CD14-positive monocyte (primary cell): ENCODE data around the gene DNMT3A. TPM values are rescaled to one million over a fixed set of nuclear protein-coding genes. Genes with fewer than 3 reads are reported as not detected.

Experiments
- DNase-seq, 3 donors: peaks; one replicate each; pipeline ENCODE4 v3.0.0-alpha.2; 2011 to 2022
- H2AFZ ChIP-seq: 2 replicates; pipeline ENCODE4 v1.6.0; 2012; ENCODE audit warnings: mild to moderate bottlenecking, low read depth, low read length, inconsistent platforms; ENCODE audit not compliant: insufficient read depth, poor library complexity, severe bottlenecking
- H3K27ac ChIP-seq, 2 donors: 1 replicate in 1 of 2; 2 replicates in 1 of 2; pipeline ENCODE4 v1.5.1; 2012 to 2013; ENCODE audit warnings: low read length in 2 of 2, control low read depth in 1 of 2, inconsistent platforms in 1 of 2, low read depth in 1 of 2, mild to moderate bottlenecking in 1 of 2
- H3K27me3 ChIP-seq, 2 donors: one replicate each; pipeline versions ENCODE4 v1.6.0 to v1.6.1; 2011 to 2013; ENCODE audit warnings: low read length in 2 of 2; ENCODE audit not compliant: control insufficient read depth in 2 of 2, insufficient read depth in 2 of 2
- H3K36me3 ChIP-seq, 2 donors: replicated peaks in 1 of 2; 1 replicate in 1 of 2; 2 replicates in 1 of 2; pipeline versions ENCODE4 v1.5.1 to v1.6.1; 2012 to 2013; ENCODE audit warnings: low read length in 2 of 2, control low read depth in 1 of 2, inconsistent platforms in 1 of 2, mild to moderate bottlenecking in 1 of 2; ENCODE audit not compliant: insufficient read depth in 2 of 2, control insufficient read depth in 1 of 2
- H3K4me1 ChIP-seq, 2 donors: 1 replicate in 1 of 2; 2 replicates in 1 of 2; pipeline versions ENCODE4 v1.5.1 to v1.6.1; 2012 to 2013; ENCODE audit warnings: low read length in 2 of 2, control low read depth in 1 of 2, inconsistent platforms in 1 of 2, mild to moderate bottlenecking in 1 of 2, moderate library complexity in 1 of 2; ENCODE audit not compliant: insufficient read depth in 2 of 2, control insufficient read depth in 1 of 2
- H3K4me2 ChIP-seq: replicated peaks from 2 replicates; pipeline ENCODE3; 2012; ENCODE audit warnings: low read length, moderate library complexity, mild to moderate bottlenecking; ENCODE audit not compliant: poor library complexity, severe bottlenecking; ENCODE audit errors: extremely low read depth
- H3K4me3 ChIP-seq, 3 experiments: fragments of 200-600 bp in 1 of 3; sonication (generic) in 1 of 3; replicated peaks in 1 of 3; 1 replicate in 2 of 3; 2 replicates in 1 of 3; pipeline ENCODE4 v1.5.1; 2011 to 2013; ENCODE audit warnings: low read length in 3 of 3, mild to moderate bottlenecking in 3 of 3, control low read depth in 2 of 3, low read depth in 2 of 3, inconsistent platforms in 1 of 3, moderate library complexity in 1 of 3
- H3K79me2 ChIP-seq: 2 replicates; pipeline ENCODE4 v1.6.0; 2012; ENCODE audit warnings: mild to moderate bottlenecking, control low read depth, inconsistent platforms, low read length, moderate library complexity; ENCODE audit not compliant: insufficient read depth
- H3K9ac ChIP-seq: 2 replicates; pipeline ENCODE4 v1.6.0; 2017; ENCODE audit warnings: low read length, mild to moderate bottlenecking; ENCODE audit not compliant: insufficient read depth, poor library complexity, severe bottlenecking
- H3K9me3 ChIP-seq, 2 donors: replicated peaks in 1 of 2; 1 replicate in 1 of 2; 2 replicates in 1 of 2; pipeline versions ENCODE4 v1.5.1 to v1.6.1; 2012 to 2013; ENCODE audit warnings: low read length in 2 of 2, control low read depth in 1 of 2; ENCODE audit not compliant: control insufficient read depth in 1 of 2, insufficient read depth in 1 of 2
- H4K20me1 ChIP-seq: 2 replicates; pipeline ENCODE4 v1.6.0; 2012; ENCODE audit warnings: mild to moderate bottlenecking, low read length, control low read depth, moderate library complexity; ENCODE audit not compliant: insufficient read depth
- H3K27ac Mint-ChIP-seq, 7 donors: one replicate each; pipeline ENCODE4 v1.8.0; 2020; ENCODE audit warnings: mild to moderate bottlenecking in 7 of 7, mixed read lengths in 7 of 7, moderate library complexity in 6 of 7, inconsistent platforms in 2 of 7
- H3K27me3 Mint-ChIP-seq, 3 donors: one replicate each; pipeline ENCODE4 v1.8.0; 2021 to 2022; ENCODE audit warnings: low read depth in 3 of 3, mild to moderate bottlenecking in 3 of 3, mixed read lengths in 3 of 3, moderate library complexity in 3 of 3, inconsistent platforms in 1 of 3
- H3K36me3 Mint-ChIP-seq, 2 donors: one replicate each; pipeline ENCODE4 v1.8.0; 2020; ENCODE audit warnings: mixed read lengths in 2 of 2, inconsistent platforms in 1 of 2, mild to moderate bottlenecking in 1 of 2
- H3K4me1 Mint-ChIP-seq: one replicate; pipeline ENCODE4 v1.8.0; 2020; ENCODE audit warnings: mild to moderate bottlenecking, mixed read lengths
- H3K4me3 Mint-ChIP-seq, 2 donors: one replicate each; pipeline ENCODE4 v1.8.0; 2020; ENCODE audit warnings: mild to moderate bottlenecking in 2 of 2, mixed read lengths in 2 of 2, moderate library complexity in 1 of 2
- H3K9me3 Mint-ChIP-seq, 7 donors: one replicate each; pipeline ENCODE4 v1.8.0; 2020 to 2022; ENCODE audit warnings: mixed read lengths in 7 of 7, mild to moderate bottlenecking in 6 of 7, moderate library complexity in 6 of 7, inconsistent platforms in 2 of 7
- WGBS: methylation state at CpG from one replicate; pipeline ENCODE4 v1.1.5; 2013; ENCODE audit warnings: missing lambda C conversion rate; ENCODE audit not compliant: insufficient coverage; 5-methylcytosine and 5-hydroxymethylcytosine counted together
- intact Hi-C, 2 donors: fragments of 100-400 bp; cut with micrococcal nuclease; formaldehyde crosslinking; loops; one replicate each; pipeline versions ENCODE4 v1.15.0 to v1.15.1; 2023
- polyA plus RNA-seq, 3 donors: library from polyadenylated mRNA; depleted of rRNA in 1 of 3; unstranded in 2 of 3; stranded (reverse) in 1 of 3; fragments of 300-500 nt in 2 of 3; fragments of >200 nt in 1 of 3; fragmentation: Illumina TruSeq in 2 of 3; gene quantifications; 1 replicate in 2 of 3; 2 replicates in 1 of 3; pipeline ENCODE4 v1.2.3, GENCODE V29; 2012 to 2021
- small RNA-seq: library from RNA; depleted of rRNA; stranded (forward); fragments of <200 nt; gene quantifications from one replicate; pipeline ENCODE3, GENCODE V24; 2012; ENCODE audit warnings: low read depth; ENCODE audit not compliant: insufficient read length
- TF ChIP-seq, protein P1 (sequence below): fragments of 200-600 bp; IDR thresholded peaks from one replicate; pipeline ENCODE4 v1.8.0; 2022; ENCODE audit warnings: antibody characterized with exemption, mild to moderate bottlenecking

DNMT3A gene
- polyA plus RNA-seq, 3 donors, result 1.7 to 7.9 (median 2.7) TPM

DNA sequence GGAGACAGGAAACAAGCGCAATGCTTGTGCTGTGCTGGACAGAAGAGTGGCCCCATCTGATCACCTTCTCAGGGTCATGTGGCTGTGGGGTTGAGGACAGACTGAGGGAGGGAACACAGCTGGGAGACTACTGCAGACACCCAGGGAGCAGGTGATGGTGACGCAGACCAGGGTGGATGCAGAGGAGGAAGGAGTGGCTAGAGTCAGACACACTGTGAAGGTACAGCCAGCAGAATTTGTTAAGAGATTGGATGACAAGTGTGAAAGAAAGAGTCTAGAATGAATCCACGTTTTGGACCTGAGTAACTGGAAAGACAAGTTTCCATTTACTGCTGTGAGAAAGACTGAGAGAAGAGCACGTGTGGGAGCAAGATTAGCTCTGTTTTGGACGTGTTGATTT, 157.5 kb downstream of the DNMT3A start:
- intact Hi-C loops, result no loop called here
- Histone ChIP-seq H3K4me1 (no peaks in the 10 kb centered on the region), H4K20me1 (no peaks in the 10 kb centered on the region), H2AFZ (no peak overlapping the region), H3K9me3 (no peaks in the 10 kb centered on the region), H3K4me3 (no peak overlapping the region), H3K79me2 (no peaks in the 10 kb centered on the region), H3K4me2 (no peak overlapping the region), H3K27me3 (no peaks in the 10 kb centered on the region), H3K36me3 (no peaks in the 10 kb centered on the region), H3K9ac (no peak overlapping the region), H3K27ac (no peak overlapping the region)
- no peaks in the 10 kb centered on the region for H3K36me3 Mint-ChIP-seq
- TF ChIP-seq, protein P1, sequence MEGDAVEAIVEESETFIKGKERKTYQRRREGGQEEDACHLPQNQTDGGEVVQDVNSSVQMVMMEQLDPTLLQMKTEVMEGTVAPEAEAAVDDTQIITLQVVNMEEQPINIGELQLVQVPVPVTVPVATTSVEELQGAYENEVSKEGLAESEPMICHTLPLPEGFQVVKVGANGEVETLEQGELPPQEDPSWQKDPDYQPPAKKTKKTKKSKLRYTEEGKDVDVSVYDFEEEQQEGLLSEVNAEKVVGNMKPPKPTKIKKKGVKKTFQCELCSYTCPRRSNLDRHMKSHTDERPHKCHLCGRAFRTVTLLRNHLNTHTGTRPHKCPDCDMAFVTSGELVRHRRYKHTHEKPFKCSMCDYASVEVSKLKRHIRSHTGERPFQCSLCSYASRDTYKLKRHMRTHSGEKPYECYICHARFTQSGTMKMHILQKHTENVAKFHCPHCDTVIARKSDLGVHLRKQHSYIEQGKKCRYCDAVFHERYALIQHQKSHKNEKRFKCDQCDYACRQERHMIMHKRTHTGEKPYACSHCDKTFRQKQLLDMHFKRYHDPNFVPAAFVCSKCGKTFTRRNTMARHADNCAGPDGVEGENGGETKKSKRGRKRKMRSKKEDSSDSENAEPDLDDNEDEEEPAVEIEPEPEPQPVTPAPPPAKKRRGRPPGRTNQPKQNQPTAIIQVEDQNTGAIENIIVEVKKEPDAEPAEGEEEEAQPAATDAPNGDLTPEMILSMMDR, result no peak
- peaks cover 0 to 8% (median 0%) of the 10 kb centered on the region in 7 donors for H3K9me3 Mint-ChIP-seq
- H3K4me3 Mint-ChIP-seq, result no peak overlapping the region
- no peak overlapping the region for H3K27ac Mint-ChIP-seq
- DNase-seq, result no peak
- H3K27me3 Mint-ChIP-seq, result peaks cover 1 to 10% (median 1%) of the 10 kb centered on the region in 3 donors
- H3K4me1 Mint-ChIP-seq, result no peaks in the 10 kb centered on the region
- WGBS, result 84% methylated on average over 4 of the region's 5 CpGs

DNA sequence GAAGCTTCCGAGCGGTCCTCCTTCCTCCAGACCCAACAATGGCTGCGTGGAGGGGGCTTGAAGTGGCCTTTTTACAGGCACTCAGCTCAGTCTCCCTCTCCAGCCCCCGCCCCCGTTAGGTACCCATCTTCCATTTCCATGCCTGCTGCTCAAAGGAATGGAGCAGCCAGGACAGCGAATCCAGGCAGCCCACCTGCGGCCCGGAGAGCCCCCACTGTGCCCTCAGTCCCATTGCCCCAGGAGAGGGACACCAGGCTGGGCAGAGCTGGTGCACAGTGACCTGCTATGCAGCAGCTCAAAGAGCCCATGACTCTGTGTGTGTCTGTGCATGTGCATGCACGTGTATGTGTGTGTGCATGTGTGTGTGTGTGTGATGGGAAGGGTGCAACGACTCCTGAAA, 162.7 kb downstream of the DNMT3A start:
- TF ChIP-seq, protein P1, result no peak
- peaks cover 0 to 12% (median 3%) of the 10 kb centered on the region in 7 donors for H3K9me3 Mint-ChIP-seq
- peak overlapping the region in 1 of 7 donors; percentile 62 for H3K27ac Mint-ChIP-seq
- Histone ChIP-seq H3K4me2 (no peak overlapping the region), H3K27me3 (no peaks in the 10 kb centered on the region), H3K4me3 (no peak overlapping the region), H3K9ac (no peak overlapping the region), H3K9me3 (no peaks in the 10 kb centered on the region), H3K79me2 (no peaks in the 10 kb centered on the region), H4K20me1 (no peaks in the 10 kb centered on the region), H3K36me3 (no peaks in the 10 kb centered on the region), H2AFZ (no peak overlapping the region), H3K27ac (no peak overlapping the region), H3K4me1 (no peaks in the 10 kb centered on the region)
- peaks cover 7% of the 10 kb centered on the region for H3K4me1 Mint-ChIP-seq
- intact Hi-C loops, result no loop called here
- 100% methylated on average over 3 of the region's 10 CpGs for WGBS
- H3K4me3 Mint-ChIP-seq, result no peak overlapping the region
- no peak for DNase-seq
- no peaks in the 10 kb centered on the region for H3K36me3 Mint-ChIP-seq
- peaks cover 6 to 15% (median 8%) of the 10 kb centered on the region in 3 donors for H3K27me3 Mint-ChIP-seq

Small RNAs within 50 kb of the gene (small RNA-seq; reads per million reads assigned to genes)
- gene MIR1301, result 0.94 reads per million

Other genes with a start within 250 kb of the DNMT3A start
- gene POMC, start 173.3 kb downstream of the DNMT3A start, polyA plus RNA-seq, result 1 to 10 TPM; 3.5 to 4.7 (median 4.6) TPM